ENCODE data around the gene MAP3K5. TPM values are rescaled to one million over a fixed set of nuclear protein-coding genes. Genes with fewer than 3 reads are reported as not detected.

MAP3K5 gene
- total and polyA plus RNA-seq, 2 of the 8 experiments (the other 6 are each of a cell fraction or from before 2014, with no cell fraction given) = 0.63 to 2.6 TPM

- no peak for TF ChIP-seq JUND (IDR thresholded peaks at IDR 0.05; ENCODE audit: low read length)
- no peak for TF ChIP-seq CBX5 (IDR thresholded peaks at IDR 0.05; ENCODE audit: low read depth, low read length)
- no peak for TF ChIP-seq KDM5A (IDR thresholded peaks at IDR 0.05; ENCODE audit: low read length)
Measured at GRCh38 chr6:136751991-136752390, 40.3 kb downstream of the MAP3K5 start (continued).

All from H1 (cell line).